GM21786 (cell line): ENCODE data around the gene ZNF860.
A peak's percentile ranks its signal among the peaks of the same experiment; 100 is the strongest.

Experiments
- ATAC-seq: cut with Tn5 transposase; IDR thresholded peaks from one replicate; pipeline ENCODE4 v1.9.1; 2021; ENCODE audit not compliant: unreplicated experiment

The ZNF860 gene

DNA sequence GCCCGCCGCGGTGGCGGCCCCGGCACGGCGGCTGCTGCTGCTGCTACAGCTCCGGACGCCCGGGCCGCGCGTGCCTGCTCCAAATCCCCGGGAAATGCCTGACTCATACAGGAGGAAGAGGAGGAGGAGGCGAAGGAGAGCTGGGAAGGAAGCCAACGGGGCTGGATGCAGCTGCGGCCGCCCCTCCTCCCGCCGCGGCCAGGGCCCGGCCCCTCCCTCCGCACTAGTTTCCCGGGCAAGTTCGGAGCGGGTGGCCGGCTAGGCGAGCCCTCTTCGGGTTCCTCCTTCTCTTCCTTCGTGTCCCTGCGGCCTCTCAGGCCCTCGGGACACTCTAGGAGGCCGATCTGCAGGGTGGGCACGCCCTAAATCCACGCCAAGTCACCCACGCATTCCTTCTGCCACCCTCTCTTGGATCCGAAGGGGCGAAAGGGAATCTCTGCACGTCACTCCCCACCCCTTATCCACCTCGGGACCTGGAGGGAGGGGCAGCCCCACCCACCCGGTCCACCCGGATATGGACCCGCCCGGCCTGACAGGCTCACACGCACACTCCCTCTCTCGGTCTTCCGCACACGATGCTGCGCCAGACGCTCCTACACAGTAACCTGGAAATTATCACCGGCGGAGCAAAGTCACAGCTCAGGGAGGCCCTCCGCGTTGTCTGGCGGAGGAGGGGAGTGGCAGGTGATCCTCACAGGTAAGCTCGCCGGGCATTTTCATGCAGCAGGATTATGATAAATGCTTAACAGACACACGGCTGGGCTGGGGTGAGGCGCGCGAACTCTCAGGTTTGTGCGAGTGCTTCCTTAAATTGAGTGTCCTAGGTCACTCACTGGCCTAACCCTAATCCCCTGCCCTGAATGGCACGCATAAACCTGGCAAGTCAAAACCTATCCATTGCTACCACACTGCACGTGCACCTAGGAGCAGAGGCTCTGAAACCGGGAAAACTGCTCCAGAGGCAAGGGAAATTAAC, at the start of gene ZNF860, which contains the start of gene OSBPL10:
TSS of gene ZNF860 (plus strand) at position 545 of the 976 bp plus-strand sequence. CDS start 7,330 bp downstream, outside the sequence.
TSS of gene OSBPL10 (minus strand) at position 57 of the 976 bp plus-strand sequence. CDS start 83 bp downstream, outside the sequence.
- ATAC-seq, result no peak

DNA sequence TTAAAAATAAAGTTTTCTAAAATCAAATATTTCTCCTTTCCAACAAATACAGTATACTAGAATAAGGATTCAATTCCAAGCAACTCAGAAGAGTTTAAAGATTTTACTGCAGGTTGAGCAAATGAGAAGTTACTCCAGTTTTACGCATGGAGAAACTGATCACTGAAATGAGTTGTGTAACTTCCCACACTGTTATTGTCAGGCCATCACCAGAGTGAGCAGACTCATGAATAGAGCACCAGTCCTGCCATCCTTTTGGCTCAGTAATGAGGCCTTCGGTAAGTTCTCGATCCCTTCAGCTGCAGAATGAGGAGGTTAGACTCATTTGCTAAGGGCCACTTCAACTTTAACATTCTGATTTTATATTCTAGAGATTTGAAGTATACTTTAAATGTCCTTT, 48.6 kb upstream of the ZNF860 start:
- ATAC-seq, result no peak

DNA sequence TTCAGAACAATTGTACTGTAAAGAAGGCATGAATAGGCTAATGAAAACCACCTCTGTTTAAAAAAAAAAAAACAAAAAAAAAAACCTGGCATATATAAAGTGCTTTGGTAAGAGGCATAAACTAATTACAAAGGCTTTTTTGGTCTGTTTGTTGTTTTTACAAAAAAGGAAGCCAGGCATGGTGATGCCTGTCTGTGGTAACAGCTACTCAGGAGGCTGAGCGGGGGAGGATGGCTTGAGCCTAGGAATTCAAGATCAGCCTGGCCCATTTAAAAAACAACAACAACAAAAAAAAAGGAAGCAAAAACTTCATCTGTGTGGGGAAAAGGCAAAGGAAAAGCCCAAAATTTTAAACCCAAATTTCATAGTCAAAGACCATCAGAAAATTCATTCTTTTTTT, 47.5 kb upstream of the ZNF860 start:
- no peak for ATAC-seq

DNA sequence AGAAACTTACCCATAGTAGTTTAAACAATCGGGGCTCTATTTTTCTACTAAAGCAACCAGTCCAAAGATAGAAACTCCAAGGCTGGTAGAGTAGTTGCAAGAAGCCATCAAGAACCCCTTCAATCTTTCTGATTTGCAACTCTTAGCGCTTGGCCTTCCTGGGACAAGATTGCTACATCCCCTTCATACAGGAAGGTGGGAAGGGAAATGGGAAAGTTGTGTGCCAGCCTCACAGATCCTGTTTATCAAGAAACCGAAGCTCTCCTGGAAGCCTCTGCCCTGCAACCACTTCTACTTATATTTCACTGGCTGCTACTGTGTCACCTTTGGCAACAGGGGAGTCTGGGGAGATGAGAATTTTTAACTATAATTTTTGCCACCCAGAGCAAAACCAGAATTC, 46.7 kb upstream of the ZNF860 start:
- no peak for ATAC-seq

DNA sequence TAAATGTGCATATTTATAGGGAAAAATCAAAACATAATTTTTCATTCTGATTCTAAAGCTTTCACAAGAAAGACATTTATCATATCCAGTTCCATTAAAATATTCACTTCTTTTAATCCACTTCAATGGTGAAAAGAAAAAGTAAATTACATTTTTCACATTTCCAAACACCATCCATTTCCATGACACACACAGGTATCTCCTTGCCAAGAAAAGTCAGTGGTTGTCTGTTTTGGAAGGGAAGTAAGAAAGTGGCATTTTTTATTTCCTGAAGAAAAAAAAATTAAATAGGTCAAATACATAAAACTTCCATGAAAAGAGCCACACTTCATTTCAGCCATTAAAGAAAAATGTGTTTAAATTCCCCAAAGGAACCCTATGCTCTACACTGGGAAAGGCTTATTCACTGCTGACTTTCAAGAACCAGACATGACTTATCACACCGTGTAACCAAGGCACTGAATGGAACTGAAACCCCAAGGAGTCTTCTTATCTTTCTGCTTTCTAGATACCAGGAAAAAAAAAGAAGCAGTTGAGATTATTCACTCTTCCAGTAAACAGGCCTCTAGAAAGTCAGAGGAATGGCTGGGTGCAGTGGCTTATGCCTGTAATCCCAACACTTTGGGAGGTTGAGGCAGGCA, 45.0 kb upstream of the ZNF860 start:
- no peak for ATAC-seq

DNA sequence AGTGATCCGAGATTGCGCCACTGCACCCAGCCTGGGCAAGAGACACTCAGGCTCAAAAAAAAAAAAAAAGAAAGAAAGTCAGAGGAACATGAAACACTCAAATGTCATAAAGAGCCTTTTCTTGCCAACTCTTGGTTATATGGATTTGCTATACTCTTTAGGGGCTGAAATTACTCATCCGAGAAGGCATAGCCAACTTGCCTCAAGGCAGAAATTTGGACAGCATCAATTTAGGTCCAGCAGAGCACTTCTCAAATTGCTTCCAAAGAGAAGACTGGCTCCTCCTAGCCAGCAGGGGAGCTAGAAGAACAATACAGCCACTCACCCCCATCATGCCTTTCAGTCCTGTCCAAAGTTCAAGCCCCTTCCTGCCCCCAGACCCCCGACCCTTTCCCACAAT, 44.3 kb upstream of the ZNF860 start:
- ATAC-seq, result no peak

DNA sequence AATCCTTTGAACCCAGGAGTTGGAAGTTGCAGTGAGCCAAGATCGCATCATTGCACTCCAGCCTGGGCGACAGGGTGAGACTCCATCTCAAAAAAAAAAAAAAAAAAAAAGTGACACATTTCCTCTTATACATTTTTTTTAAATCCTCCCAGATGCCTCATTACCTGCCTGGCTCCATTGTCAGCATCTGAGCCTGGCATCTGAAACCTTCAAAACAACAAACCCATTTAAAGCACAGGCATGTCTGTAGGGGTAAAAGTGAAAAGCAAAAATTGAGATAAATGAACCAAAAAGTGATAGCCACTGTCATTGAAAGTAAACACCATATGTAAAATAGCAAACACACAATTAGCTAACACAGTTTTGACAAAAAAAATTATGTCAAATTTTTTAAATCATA, 39.1 kb upstream of the ZNF860 start:
- no peak for ATAC-seq

DNA sequence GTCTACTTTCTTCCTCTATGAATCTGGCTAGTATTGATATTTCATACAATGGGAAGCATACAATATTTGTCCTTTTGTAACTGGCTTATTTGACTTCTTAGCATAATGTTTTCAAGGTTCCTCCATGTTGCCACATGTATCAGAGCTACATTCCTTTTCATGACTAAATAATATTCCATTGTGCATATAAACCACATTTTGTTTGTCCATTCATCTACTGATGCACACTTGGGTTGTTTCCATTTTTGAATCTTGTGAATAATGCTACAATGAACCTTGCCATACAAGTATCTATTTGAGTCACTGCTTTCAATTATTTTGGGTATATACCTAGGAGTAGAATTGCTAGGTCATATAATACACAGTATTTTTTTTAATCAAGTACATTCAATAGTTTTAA, 38.5 kb upstream of the ZNF860 start:
- ATAC-seq, result no peak

DNA sequence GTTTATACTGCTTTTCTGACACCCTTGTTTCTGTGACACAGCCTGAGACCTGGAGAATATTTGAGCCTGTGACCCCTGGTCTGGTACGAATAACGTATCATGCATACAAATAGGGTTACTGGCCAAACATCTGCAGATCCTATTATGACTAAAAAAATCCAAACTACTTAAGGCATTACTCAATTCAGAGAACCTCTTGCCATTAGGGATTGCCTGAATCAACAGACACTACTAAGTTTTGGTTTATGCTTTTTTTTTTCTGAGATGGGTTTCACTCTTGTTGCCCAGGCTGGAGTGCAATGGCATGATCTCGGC, 35.9 kb upstream of the ZNF860 start:
- ATAC-seq, result no peak

DNA sequence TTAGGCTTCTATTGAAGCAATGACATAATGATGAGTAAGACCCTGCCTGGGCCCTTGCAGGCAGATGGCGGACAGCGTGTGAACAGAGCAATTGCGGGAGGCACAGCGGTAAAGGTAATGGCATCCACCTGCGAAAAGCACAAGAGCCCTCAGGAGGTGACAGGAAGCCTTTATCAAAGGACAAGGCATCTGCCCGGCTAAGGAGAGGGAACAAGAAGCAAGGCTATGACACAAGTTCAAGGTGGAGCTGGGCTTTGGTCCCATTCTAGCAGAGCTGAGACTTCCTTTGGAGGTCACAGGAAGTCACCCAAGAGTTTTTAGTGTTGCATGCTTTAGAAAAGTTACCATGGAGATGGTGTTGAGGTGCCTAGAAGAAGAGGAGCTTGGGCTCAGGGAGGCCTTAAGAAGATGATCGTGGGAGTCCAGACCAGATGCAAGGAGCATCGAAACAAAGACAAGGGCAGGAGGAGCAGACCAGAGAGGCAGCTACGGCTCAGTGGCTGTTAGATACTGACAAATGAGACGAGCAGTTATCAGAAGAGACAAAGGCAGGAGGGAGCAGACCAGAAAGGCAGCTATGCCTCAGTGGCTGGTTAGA, 35.0 kb upstream of the ZNF860 start:
- ATAC-seq, result no peak

DNA sequence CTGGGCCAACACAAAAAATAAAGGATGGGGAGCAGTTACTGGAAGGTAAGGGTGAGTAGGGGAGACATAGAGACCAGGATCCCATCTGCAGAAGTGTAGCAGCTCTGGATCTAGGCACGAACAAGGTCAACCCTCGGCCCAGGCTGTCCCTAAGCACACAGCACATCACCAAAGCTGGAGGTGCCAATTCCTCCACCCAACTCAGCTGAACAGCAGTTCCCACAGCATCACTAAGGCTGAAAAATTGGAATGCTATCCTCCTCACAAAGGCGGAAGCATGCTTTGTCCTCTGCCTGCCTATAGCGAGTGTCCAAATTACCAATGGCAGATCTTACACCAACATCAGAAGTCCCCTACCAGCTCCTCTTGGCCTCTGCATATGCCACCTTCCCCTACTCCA, 34.4 kb upstream of the ZNF860 start:
- ATAC-seq, result no peak

DNA sequence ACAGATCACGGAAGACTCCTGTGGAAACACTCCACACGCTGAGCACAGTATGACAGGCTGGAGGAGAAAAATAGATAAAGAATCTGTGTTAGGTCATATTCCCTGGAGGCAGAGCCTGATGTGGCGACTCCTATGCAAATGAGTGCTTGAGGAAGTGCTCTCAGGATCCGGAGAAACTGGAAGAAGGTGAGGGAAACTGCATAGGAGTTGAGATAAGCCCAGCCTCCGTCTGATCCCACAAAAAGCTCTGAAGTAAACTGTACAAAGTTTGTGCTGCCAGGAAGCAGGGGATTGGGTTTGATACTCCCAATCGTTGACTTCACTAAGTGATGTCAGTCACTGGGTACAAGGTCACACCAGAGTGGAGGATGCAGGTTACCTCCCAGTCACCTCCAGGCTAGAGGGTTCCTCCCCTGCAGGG, 33.9 kb upstream of the ZNF860 start:
- no peak for ATAC-seq

DNA sequence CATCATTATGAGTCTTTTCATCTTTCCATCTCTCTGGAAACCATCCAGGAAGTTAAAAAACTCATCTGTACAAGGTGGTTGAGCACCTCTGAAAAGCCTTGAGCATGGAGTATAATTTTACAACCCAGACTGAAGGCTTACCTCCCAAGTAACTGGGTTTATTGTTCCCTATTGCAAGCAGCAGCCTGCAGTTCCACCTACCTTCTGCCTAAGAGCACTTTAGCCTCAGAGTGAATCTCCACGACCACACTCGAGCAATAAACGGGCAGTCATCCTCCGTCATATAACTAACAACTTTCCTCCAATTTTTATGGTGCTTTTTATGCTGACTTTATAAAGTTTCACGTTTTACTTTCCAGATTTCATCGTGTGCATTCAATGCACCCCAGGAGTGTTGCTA, 33.3 kb upstream of the ZNF860 start:
- no peak for ATAC-seq

DNA sequence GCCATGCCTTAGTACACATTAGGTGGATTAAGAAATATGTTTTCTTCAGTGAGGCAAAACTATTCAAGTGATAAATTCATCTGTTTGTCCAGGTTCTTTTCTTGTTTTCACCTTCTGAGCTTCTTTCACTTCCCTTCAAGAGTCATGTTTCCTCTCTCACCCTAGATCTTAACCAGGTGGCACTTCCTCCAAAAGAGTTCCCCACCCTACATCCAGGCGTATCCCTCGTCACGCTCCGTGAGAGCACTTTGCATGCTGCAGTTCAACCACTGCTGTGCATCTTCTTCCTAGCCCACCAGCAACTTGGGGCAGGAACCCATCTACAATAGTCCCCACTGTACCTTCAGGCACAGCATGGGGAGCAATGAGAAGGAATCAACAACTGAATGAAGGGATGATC, 29.3 kb upstream of the ZNF860 start:
- peak; percentile 86 for ATAC-seq

DNA sequence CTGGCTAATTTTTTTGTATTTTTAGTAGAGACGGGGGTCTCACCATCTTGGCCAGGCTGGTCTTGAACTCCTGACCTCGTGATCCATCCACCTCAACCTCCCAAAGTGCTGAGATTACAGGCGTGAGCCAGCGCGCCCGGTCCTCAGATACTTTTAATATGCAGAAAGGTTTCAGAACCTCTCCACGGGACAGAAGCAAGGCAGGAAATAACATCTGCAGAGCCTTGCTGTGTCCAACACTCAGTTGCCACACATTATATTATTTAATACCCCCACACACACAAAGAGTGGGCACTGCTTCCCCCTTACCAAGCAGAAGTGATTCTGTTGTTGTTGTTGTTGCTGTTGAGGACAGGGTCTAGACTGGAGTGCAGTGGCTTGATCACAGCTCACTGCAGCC, 28.5 kb upstream of the ZNF860 start:
- ATAC-seq, result no peak

DNA sequence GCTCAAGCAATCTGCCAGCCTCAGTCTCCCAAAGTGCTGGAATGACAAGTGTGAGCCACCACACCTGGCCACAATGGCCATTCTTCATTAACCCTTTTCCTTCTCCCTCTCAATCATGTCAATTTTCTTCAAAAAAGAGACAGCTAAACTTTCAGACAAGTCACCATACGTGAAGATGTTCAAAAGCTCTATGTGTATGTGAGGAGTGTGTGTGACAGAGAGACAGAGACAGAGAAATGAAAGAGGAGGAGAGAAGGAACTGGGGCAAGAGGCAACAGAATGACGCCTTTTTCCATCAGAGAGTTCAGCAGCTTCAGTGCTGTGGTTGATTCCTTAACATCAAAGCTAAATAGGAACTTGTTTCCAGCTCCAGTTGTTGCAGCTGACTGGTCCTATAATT, 27.9 kb upstream of the ZNF860 start:
- no peak for ATAC-seq

DNA sequence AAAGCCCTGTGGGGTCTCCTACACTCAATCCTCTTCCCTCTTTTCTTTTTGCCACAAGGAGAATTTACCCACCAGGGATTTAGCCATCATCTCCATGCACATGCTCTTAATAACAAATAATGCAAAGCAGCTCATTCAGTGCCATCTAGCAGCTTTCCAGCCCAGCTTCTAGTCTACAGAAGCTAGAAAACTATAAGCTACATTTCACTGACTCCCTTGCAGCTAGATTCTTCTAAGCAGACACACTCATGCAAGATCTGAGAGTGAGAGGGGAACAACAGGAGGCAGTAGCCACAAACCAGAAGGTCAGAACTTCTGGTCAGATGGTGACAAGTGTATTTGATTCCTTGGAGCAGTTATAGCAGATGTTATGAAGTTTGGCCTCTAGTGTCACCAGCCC, 26.0 kb upstream of the ZNF860 start:
- no peak for ATAC-seq

DNA sequence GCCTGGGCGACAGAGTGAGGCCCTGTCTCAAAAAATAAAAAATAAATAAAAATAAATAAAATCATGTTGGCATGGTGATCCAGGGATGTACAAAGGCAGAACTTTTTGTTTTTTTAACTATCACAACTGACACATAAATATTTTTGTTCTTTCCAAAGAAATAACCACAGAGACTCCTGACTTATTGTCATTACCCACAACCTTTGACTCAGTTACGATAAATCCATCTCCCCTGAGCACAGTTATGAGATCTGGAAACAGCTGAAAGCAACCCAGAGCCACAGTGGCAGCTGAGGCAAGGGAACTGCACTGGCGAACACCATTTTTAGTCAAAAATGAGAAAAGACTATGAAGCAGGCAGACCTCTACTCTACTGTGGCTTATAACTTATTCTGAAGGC, 24.4 kb upstream of the ZNF860 start:
- ATAC-seq, result no peak

DNA sequence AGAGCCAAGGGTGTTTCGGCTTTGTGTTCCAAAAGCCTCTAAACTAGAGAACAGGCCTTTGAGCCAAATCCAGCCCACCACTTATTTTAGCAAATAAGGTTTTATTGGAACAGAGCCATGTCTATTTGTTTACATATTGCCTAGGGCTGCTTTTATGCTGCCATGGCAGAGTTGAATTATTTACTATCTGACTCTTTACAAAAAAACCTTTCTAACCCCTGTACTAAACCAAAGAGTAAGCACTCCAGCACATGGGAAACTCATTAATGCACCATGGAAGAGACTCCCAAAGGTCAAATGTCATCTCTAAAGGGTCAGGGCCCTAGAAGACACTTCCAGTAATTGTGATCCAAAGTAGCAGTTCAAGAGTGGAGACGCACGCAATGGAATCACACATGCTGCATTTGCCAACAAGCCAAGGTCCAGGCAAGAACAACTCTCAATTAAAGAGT, 22.8 kb upstream of the ZNF860 start:
- no peak for ATAC-seq

DNA sequence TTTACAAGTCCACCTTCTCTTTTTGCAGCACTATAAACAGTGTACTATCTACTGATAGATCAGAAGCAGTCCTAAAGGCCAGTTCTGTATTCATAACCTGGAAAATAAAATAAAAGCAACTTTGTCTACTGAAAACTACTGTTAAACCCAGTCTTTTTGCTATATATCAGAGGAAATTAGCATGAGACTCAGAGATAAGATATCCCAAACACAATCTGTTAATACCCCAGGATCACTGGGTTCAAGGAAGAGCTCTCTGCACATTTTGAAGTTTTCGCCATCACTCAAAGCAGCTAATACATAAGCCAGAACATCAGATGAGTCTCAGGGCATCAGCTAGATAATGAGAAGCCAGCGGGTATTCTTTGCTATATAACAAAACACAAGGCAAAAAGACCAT, 22.3 kb upstream of the ZNF860 start:
- no peak for ATAC-seq

DNA sequence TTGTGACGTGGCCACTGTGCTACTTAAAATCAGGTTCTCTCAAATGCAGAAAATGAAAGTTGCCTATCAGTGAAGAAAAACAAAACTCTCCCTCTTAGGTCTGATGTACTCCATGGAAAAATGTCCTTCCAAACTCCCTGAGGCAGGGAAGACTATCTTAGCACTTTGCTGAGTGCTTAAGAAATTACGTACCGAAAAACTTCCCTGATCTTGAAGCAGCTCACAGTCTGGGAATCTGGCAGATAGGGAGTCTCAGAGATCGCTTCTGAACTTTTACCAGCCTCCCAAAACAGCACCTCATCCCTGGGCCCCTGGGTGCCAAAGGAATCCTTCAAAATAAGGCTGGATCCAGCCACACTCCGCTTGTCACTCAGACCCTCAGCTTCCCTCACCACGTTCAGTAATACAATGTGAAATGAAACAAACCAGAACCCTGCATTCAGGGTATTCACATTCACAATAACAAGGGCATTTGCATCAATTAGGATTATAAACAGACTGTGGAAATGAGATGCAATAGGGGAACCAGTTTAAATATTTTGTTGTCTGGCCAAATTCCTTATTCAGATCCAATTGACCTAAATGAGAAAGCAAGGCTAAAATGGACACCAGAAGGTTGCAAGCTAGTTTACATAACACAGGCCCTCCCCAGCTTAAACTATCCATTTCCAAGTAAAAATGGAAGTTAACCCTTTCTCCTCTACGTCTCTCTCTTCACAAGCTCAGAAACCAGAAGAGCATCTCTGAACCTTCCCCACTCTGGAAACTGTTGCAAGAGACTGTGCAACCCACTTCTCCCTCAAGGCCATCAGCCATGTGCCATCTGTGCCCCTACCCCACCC, 21.4 kb upstream of the ZNF860 start:
- ATAC-seq, result peak; percentile 32
